RKO (cell line): ENCODE data around the gene DQX1.

Source experiments
- DNase-seq: peaks from one replicate; pipeline ENCODE4 v3.0.0-alpha.2; 2016; ENCODE audit warnings: low spot score

Gene DQX1

GRCh38 chr2:74554820-74555531 is 28.9 kb upstream of the DQX1 start:
- peak; percentile 57 for DNase-seq

GRCh38 chr2:74553892-74554819 is 28.1 kb upstream of the DQX1 start, which contains the start of the genes DOK1 and LOXL3:
TSS of gene DOK1 (plus strand) at chr2:74554720. CDS start at chr2:74554755, 35 bp downstream.
TSS of gene LOXL3 (minus strand) at chr2:74553942. CDS start at chr2:74552634, 1,308 bp downstream.
- DNase-seq = peak; percentile 85

- DNase-seq = no peak
Measured at GRCh38 chr2:74552914-74553811, 27.1 kb upstream of the DQX1 start.

GRCh38 chr2:74551942-74552913 is 26.2 kb upstream of the DQX1 start:
- DNase-seq = no peak

GRCh38 chr2:74551530-74551929 is 25.5 kb upstream of the DQX1 start:
- DNase-seq = no peak

GRCh38 chr2:74550231-74550630 is 24.2 kb upstream of the DQX1 start:
- DNase-seq = no peak

GRCh38 chr2:74548900-74549826 is 23.1 kb upstream of the DQX1 start:
- peak; percentile 82 for DNase-seq

GRCh38 chr2:74548285-74548899 is 22.4 kb upstream of the DQX1 start:
- no peak for DNase-seq

- no peak for DNase-seq
Measured at GRCh38 chr2:74546004-74546403, 20.0 kb upstream of the DQX1 start.

- DNase-seq = no peak
Measured at GRCh38 chr2:74544634-74545033, 18.6 kb upstream of the DQX1 start.

- no peak for DNase-seq
Measured at GRCh38 chr2:74542978-74543377, 16.9 kb upstream of the DQX1 start.

GRCh38 chr2:74540291-74540690 is 14.3 kb upstream of the DQX1 start:
- no peak for DNase-seq

- DNase-seq = no peak
Measured at GRCh38 chr2:74538881-74539339, 12.9 kb upstream of the DQX1 start.

GRCh38 chr2:74537140-74537539 is 11.1 kb upstream of the DQX1 start:
- no peak for DNase-seq

GRCh38 chr2:74536166-74536950 is 10.3 kb upstream of the DQX1 start:
- no peak for DNase-seq

- no peak for DNase-seq
Measured at GRCh38 chr2:74535440-74535965, 9.5 kb upstream of the DQX1 start.

- no peak for DNase-seq
Measured at GRCh38 chr2:74534411-74534810, 8.4 kb upstream of the DQX1 start.

- no peak for DNase-seq
Measured at GRCh38 chr2:74533464-74533863, 7.4 kb upstream of the DQX1 start.
